ENCODE results near the gene ETV3L.
"Not testable (repeated sequence)": the region's sequence is repeated elsewhere in the genome, so short reads cannot be mapped to it uniquely, and the experiment has no call there.

Gene ETV3L

DNA sequence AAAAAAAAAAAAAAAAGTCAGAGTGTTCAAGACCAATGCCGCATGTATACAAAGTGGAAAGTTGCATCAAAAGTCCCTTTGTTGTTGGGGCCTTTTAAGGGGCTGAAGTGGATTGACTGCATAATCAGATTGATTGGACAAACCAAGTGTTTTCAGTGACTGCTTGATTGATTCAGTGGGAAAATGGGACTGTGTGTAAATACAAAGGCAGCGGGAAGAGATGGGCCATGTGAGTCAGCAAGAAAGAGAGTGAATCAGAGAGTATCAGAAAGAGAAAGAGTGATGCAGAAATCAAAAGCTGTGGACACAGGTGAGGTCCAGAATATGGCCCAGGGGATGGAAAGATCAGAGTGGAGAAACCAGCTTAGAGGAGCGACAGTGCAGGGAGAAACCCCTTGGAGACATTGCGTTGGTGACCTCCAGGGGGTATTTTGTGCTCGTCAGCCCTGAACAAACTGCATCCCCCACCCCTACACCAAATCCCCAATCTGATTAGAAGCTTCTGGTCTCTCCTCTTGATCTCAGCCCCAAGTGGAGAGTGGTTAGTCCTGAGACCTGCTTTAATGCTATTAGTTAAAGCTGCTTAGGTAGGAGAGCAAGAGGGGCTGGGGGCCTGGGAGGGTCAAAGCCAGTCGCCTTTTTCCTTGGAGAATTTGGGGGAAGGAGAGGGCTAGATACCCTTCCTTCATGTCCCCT is 5.1 kb upstream of the ETV3L start:
- no peak for DNase-seq

DNA sequence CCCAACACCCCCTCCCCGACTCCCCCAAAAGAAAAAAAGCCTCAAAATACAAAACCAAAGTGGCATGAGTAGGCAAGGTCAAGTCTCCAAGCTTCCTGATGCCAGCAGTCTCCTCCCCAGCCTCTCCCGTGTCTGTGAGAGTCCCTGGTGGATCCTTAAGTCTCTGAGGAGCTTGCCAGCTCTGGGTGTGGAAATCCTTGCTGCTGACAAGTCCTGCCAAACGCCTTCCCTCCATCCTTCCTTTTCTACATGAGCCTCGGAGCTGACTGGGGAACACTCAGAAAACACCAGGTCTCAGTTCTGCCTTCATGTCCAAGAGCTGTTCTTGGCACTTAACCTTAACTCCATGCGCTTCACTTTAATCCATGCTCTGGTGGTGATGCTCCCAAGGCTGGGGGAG is 3.7 kb upstream of the ETV3L start:
- no peak for DNase-seq

DNA sequence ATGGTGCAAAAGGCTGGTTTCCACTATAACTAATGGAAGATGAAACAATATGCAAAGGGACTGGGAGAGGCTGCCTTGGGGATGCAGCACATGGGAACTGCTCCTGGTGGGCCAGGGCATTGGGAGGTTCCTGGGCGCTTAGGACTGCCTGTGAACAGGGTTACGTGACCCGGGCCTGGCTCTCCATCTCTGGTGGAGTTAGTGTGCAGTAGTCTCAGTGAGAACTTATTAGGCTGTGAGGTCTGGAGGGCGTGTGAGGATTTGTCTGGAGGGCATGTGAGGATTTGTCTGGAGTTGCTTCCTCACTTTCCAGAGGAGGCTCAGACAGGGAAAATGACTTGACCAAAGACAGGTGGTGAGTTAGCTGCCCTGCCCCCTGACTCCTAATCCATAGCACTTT is 1.5 kb upstream of the ETV3L start:
- no peak for DNase-seq

DNA sequence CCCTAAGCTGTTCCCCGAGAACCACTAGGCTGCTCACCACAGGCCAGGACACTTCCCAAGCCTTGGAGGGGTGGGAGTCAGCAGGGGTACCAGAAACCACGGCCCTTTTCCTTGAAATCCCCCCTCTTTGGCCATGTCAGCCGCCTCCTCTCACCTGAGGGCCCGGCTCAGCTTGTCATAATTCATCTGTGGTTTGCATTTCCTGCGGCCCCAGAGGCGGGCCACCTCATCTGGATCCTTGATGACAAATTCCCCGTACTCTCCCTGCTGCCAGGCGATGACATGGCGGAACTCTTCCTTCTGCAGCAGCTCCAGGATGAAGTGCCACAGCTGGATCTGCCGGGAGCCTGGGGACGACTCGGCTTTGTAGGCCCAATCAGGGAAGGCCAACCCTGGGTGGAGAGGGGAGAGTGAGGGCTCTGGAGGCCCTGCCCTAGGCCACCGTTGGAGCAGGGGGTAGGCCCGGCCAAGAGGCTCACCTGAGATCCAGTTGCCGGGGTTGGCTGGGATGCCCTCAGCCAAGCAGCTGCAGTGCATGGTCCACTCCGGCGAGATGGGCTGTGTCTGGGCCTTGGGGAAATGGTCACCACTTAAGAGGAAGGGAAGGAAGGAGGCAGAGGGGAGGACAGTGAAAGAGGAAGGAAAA is 498 bp downstream of the ETV3L start:
- DNase-seq = not testable (repeated sequence)

DNA sequence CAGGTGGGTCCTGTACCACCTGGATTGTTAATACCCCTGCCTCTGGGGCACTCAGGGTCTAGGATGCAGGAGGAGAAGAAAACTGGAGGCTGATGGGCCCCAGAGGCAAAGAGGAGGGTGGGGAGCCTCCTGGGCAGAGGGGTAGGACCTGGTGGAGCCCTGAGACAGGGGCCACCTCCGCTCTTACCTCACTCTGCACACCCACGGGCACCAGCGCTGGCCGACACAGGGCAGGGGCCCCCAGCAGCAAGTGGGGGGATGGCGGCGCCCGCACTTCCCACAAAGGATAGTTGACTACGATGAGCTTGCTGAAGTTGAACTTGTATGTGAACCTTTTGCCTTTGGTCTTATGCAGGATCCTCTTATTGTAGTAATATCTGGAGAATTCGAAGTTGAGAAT is 1.1 kb downstream of the ETV3L start:
- DNase-seq = no peak

DNA sequence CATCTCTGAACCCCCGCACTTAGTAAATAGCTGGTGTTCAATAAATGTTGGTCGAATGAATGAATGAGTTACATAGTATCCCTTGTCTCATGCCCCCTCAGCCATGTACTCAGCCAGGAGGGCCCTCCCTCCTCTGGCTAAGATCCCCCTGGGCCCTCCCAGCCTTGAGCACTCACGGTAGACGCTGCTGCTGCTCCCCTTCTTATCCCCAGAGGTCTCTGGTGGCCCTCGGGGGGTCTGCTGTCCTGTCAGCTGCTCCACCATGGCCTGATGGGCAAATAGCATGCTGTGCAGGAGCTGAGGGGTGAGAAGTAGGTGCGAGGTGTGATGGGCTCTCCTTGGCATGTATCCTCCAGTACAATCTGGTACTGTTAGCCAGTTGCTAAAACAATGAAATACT is 1.9 kb downstream of the ETV3L start:
- DNase-seq = no peak

DNA sequence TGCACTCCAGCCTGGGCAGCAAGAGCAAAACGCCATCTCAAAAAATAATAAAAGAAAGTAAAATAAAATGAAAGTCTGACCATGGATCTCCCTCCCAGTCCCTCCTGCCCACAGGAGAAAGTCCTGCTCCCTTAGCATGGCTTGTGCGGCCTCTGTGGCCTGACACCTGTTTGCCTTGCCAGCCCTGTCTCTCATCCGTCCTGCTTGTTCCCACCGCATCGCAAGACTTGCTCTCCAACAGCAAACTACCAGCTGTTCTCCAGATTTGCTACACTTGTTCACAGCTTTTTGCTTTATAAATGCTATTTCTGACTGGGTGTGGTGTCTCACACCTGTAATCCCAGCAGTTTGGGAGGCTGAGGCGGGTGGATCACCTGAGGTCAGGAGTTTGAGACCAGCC is 2.7 kb downstream of the ETV3L start:
- no peak for DNase-seq

DNA sequence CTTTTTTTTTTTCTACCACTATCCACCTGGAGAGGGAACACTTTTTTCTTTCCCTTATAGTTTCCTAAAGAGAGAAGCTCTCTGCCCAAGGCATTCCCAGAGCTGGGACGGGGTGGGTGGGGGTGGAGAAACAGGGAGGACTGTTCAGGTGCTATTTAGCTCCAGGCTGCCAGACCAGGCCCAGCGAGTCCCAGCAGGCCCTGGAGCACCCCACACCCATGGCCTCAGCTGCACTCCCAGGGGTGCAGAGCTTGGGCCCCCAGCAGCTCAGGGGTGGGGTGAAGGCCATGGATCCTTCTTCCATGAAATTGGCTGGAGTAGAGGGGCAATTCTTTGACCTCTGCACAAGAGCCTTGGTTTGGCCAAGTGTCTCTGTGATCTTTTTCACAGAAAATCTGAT is 4.1 kb downstream of the ETV3L start:
- DNase-seq = no peak

DNA sequence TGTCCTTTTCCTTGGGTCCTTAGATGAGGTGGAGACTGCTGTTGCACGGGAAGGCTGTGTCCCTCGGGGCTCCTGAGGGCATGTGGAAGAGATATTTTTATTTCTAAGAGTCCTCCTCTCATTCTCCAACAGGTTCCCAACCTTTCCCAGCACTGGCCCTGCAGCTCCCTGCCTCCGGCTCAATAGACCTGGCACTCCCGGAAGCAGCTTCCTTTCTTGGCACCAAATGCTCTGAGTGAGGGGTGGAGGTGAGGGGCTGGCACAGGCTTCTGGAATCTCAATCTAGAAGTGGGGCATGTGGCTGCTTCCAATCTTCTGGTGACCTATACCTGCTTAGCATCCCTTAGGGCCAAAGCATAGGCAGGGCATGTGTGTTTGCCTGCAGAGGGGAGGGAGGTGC is 4.5 kb downstream of the ETV3L start:
- no peak for DNase-seq

DNA sequence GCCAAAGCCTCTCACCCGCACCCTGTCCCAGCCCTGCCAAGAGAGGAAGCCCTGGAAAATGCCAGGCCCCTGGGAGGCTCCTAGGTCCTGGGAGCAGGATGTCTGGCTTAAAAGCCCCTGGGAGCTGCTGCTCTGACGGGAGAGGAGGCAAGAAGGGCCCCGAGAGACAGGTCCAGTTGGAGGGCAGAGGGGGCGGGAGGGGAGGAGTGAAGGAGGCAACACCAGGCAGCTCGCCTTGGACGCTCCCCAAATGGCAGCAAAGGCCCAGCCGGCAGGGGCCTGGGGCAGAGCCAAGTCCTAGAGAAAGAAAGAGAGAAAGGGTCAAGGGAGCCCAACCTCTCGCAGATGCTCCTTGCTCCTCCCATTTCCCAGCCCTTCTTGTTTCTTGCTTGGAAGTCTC is 6.8 kb downstream of the ETV3L start:
- DNase-seq = no peak

DNA sequence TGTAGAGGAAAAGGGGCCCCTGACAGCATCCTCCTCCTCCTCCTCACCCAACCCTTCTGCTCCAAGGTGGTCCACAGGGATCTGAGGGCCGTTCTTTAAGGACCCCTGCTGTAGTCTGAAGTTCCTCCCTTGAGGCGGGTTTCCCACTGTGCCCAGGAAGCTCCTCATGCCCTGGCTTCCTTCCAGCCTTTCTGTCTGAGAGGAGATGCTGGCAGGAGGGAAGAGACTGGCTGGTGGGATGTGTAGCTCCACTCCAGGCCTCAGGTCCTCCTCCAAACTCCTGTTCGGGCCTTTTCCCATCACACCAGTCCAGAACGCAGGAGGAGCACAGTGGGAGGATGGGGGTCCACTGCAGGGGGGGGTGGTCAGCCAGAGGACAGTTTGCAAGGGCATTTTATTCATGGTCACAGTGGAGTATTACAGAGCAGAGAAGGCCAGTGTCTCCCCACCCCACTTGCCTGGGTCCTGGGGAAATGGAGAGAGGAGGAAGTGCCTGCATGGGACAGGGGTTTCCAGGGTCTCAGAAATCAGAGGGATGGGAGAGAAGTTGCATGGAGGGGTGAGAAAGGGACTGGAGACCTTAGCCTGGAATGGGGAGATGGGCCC is 7.8 kb downstream of the ETV3L start:
- DNase-seq = no peak

DNA sequence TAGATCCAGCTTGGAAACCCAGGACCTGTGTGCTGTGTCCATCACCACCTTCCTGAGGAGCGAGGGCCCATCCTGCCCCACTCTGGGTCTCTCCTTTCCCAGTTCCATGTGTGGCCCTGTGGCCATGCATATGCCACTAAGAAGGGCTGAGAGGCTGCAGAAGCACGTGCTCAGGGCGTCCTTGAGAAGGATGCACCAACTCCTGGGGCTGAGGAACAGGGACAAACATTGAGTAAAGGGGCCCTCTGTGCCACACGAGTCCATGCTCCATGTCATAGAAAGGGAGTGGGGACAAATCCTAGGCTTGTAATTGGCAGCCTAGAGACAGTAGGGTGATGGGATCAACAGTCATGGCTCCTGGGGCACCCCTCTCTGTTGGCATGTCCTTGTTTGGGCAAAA is 8.4 kb downstream of the ETV3L start:
- DNase-seq = no peak

DNA sequence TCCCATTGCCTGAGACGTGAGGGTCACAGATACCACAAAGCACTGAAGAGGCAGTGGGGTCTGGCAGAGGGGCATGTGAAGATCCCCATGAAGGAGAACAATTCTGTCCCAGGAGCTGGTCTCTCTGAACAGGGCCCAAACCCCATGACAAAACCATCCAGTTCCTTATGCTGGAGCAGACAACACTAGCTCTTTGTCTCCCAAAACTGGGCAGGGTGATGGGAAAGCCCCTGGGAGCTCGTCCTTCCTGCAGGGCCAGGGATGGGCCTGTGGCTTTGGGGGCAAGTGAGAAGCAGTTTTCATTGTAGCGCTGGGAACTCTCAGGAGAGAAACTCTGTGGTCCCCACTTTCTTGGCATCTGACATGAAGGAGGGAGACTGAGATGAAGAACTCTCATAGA is 8.8 kb downstream of the ETV3L start:
- no peak for DNase-seq

DNA sequence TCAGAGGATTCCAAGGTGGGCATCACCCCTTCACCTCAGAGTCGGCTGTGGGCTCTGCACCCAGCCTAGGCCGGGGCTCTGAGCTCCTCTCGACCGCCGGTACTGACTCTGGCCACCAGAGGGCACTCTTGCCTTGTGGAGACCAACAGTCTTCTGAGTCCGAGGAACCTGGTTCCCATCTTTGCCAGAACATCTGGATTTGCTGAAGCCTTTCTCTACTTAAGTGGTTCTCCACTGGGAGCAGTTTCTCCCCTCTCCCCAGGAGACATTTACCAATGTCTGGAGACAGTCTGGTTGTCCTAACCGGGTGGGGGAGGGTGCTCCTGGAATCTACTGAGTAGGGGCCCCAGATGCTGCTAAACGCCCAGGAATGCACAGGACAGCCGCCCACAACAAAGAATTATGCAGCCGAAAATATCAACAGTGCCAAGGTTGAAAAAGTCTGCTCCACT is 9.4 kb downstream of the ETV3L start:
- DNase-seq = peak; percentile 94 to 95

DNA sequence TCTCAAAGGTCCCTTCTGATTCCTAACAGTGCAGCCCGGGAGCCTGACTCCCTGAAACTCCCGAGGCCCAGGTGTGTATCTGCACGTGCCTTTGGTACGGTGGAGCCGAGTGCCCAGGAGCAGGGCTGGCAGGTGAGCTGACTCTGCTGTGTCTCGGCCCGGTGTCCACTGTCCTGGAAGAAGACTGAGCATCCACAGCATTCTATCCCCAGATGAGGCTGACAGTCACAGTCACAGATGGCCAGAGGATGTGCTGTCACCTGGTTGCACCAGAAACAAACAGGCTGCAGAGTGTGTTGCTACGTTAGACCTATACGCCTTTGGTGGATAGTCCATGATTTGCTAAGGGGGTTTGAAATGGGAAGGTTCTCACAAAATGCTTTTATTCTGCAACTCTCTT is 9.8 kb downstream of the ETV3L start:
- DNase-seq = no peak

DNA sequence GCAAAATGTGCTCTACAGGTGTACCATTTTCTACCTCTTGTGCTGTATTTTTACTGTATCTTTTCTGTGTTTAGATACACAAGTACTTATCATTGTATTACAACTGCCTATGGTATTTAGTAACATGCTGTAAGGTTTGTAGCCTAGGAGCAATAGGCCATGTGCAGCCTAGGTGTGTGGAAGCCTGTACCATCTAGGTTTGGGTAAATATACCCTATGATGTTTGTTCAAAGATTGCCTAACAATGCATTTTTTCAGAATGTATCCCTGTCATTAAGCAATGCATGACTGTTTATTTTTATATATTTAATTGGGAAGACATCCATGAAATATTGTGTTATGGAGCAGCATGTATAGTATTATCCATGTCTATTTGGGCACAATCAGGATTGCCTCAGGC is 11.0 kb downstream of the ETV3L start:
- DNase-seq = no peak

DNA sequence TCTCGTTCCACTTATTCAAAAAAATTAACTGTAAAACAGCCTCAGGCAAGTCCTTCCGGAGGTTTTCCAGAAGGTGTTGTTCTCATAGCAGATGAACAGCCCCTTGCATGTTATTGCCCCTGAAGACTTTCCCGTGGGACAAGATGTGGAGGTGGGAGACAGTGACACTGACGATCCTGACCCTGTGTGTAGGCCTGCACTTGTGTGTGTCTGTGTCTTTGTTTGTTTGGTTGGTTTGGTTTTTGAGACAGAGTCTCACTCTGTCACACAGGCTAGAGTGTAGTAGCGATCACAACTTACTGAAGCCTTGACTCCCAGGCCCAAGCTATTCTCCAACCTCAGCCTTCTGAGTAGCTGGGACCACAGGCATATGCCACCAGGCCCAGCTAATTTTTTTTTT is 12.6 kb downstream of the ETV3L start:
- no peak for DNase-seq

DNA sequence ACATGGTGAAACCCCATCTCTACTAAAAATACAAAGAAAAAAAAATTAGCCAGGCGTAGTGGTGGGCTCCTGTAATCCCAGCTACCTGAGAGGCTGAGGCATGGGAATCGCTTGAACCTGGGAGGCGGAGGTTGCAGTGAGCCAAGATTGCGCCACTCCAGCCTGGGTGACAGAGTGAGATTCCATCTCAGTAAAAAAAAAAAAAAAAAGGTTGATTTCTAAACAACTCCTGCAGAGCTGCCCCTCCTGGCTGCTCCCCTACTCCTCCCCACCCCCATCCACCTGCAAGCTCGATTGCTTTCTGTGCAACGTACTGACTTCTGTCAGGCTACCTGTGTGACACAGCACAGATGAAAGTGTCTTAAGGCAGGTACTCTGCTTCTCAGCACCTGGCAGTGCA is 13.3 kb downstream of the ETV3L start:
- DNase-seq = no peak

DNA sequence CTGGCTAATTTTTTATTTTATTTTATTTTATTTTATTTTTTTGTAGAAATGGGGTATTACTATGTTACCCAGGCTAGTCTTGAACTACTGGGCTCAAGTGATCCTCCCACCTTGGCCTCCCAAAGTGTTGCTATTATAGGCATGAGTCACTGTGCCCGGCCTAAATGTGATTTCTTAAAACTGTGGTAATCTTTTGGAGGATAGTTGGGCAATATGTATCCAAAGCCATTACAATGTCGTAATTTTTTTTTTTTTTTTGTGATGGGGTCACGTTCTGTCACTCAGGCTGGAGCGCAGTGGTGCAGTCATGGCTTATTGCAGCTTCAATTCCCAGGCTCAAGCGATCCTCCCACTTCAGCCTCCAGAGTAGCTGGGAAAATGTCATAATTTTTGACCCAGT is 14.2 kb downstream of the ETV3L start:
- DNase-seq = no peak

DNA sequence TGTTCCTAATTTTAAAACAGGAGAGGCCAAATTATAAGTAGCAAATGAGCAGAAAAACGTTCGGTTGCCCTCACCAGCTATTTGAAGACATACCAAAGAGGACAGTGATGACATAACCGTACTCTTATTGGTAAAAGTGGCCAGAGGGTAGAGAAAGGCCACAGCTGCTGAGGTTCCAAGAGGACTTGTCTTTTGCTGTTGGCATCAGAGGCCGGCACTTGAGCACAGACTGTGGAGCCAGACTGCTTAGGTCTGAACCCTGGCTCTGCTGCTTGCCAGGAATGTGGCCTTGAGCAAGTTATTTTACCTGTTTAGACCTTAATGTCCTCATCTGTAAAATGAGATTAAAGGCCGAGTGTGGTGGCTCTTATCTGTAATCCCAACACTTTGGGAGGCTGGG is 14.9 kb downstream of the ETV3L start:
- no peak for DNase-seq

DNA sequence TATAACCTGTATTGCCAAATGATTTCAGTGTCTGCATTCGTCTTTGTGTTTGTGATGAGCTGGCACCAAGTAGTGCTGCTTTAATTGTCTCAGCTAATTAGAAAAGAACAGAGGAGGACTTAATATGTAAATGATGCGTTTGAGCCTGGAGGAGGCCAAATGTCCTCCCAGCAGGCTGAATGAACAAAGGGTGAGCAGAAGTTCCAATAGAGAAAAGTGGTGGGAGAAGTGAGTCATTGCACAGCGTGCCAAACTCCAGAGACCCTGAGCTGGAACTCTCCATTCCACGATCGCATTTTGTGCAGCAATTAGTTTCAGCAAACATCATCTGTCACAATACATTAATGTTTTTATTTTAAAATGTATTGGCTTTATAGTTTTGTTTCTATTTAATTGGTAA is 17.9 kb downstream of the ETV3L start:
- no peak for DNase-seq

DNA sequence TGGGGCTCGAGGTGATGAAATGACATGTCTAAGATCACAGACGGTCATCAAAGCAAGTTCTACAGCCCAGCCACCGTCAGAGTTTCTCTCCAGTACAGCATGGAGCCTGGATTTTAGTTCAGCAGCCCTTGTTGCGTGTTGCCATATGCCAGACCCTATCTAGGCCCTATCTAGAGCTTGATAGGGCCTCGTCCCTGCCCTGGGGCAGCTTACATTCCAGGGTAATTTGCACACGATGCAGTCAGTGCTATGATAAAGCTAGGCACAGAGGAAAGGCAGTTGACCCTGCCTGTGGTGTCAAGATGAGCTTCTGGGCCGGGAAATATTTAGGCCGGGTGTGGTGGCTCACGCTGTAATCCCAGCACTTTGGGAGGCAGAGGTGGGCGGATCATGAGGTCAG is 18.9 kb downstream of the ETV3L start:
- no peak for DNase-seq

DNA sequence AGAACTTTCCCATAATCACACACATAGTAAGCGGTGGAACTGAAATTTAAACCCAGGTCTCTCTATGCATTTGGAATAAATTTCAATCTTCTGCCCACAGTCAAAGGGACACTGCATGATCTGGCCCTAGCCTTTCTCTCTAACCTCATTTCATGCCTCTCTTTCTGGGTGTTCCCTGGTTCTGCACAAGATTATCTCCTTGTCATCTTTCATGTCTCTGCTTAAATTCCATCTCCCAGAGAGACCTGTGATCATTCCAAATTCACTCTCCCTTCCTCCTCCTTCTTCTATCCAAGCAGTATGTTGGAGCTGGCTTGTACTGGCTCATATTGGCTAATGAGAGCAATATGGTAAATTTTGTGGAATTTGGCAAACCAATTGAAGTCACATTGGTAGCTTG is 22.2 kb downstream of the ETV3L start:
- DNase-seq = no peak

DNA sequence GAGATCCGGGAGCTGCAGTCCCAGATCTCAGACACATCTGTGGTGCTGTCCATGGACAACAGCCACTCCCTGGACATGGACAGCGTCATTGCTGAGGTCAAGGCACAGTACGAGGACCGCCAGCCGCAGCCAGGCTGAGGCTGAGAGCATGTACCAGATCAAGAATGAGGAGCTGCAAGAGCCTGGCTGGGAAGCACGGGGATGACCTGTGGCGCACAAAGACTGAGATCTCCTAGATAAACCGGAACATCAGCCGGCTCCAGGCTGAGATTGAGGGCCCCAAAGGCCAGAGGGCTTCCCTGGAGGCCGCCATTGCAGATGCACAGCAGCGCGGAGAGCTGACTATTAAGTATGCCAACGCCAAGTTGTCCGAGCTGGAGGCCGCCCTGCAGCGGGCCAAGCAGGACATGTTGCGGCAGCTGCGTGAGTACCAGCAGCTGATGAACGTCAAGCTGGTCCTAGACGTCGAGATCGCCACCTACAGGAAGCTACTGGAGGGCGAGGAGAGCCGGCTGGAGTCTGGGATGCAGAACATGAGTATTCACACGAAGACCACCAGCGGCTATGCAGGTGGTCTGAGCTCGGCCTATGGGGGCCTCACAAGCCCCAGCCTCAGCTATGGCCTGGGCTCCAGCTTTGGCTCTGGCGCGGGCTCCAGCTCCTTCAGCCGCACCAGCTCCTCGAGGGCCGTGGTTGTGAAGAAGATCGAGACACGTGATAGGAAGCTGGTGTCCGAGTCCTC is 25.5 kb downstream of the ETV3L start:
- peak; percentile 28 to 41 for DNase-seq

Measured in stimulated activated CD4-positive, alpha-beta T cell treated with anti-CD3 and anti-CD28 coated beads, Interleukin-2, amount 100 ng/mL, for 48 hours (primary cell).